BLaER1 (cell line): ENCODE results near the gene ZNF101.

Experiments used
- H3K27ac ChIP-seq: shearing (Covaris generic); formaldehyde crosslinking; 2 replicates; pipeline ENCODE4 v1.8.1; 2022
- H3K27me3 ChIP-seq: shearing (Covaris generic); formaldehyde crosslinking; 2 replicates; pipeline ENCODE4 v1.8.1; 2022
- H3K36me3 ChIP-seq: shearing (Covaris generic); formaldehyde crosslinking; 2 replicates; pipeline ENCODE4 v1.8.1; 2022
- H3K4me1 ChIP-seq: shearing (Covaris generic); formaldehyde crosslinking; 2 replicates; pipeline ENCODE4 v1.8.1; 2022
- H3K4me2 ChIP-seq: shearing (Covaris generic); formaldehyde crosslinking; 2 replicates; pipeline ENCODE4 v1.8.1; 2022
- H3K4me3 ChIP-seq: shearing (Covaris generic); formaldehyde crosslinking; 2 replicates; pipeline ENCODE4 v1.8.1; 2022
- H3K9ac ChIP-seq: shearing (Covaris generic); formaldehyde crosslinking; 2 replicates; pipeline ENCODE4 v1.8.1; 2022
- H3K9me3 ChIP-seq: shearing (Covaris generic); formaldehyde crosslinking; 2 replicates; pipeline ENCODE4 v1.8.1; 2022
- H4K20me1 ChIP-seq: shearing (Covaris generic); formaldehyde crosslinking; 2 replicates; pipeline ENCODE4 v1.8.1; 2022
- Cebpa-rat ChIP-seq: shearing (Covaris generic); IDR thresholded peaks from 2 replicates; pipeline ENCODE4 v1.8.1; 2022

The ZNF101 gene

DNA sequence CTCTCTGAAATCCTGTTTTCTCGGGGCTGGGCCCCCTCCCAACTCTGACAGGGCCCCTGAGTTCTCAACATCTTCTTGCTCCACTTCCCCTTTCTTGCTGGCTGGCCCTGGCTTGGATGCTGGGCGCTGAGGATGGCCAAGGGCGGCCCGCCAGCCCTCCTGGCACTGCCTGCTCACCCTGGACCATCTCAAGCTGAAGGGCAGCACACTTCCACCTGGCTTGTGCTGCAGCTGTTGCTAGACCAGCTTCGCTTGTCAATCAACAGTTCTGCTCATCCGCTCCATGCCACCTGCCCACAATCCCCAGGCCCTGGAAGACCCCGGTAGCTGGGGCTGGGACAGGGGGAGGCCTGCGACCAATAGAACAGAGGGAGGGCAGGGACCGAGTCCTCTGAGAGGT is 18.3 kb upstream of the ZNF101 start:
- Histone ChIP-seq H3K4me2 (no peak overlapping the region), H3K9me3 (no peaks in the 10 kb centered on the region), H4K20me1 (peaks cover 38% of the 10 kb centered on the region; the same call in 1 of the 2 replicates), H3K4me1 (no peaks in the 10 kb centered on the region), H3K27me3 (no peaks in the 10 kb centered on the region), H3K36me3 (peaks cover 100% of the 10 kb centered on the region), H3K4me3 (no peak overlapping the region), H3K27ac (no peak overlapping the region), H3K9ac (no peak overlapping the region)
- no peak for TF ChIP-seq Cebpa-rat

DNA sequence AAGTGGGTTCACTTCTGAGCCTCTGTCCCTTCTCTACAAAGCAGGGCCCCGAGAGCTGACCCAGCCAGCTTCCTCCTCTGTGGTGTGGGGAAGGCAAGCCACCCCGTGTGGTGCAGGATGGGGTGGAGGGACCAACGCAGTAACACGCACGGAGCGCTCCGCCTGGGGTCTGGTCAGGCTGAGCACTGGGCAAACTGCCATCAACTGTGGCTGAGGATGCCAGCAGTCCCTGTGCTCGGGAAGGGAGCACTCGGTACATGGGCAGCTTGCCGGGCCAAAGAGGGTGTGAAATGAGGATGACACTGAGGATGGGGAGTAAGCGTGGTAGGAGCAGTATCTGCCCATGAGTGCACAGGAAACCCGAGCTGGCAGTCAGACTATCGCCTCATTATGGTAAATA is 17.6 kb upstream of the ZNF101 start:
- H3K4me2 ChIP-seq, result no peak overlapping the region
- H3K36me3 ChIP-seq, result peaks cover 100% of the 10 kb centered on the region
- no peaks in the 10 kb centered on the region for H3K9me3 ChIP-seq
- peaks cover 38% of the 10 kb centered on the region; the same call in 1 of the 2 replicates for H4K20me1 ChIP-seq
- no peaks in the 10 kb centered on the region for H3K27me3 ChIP-seq
- H3K4me1 ChIP-seq, result no peaks in the 10 kb centered on the region
- no peak overlapping the region for H3K9ac ChIP-seq
- no peak overlapping the region for H3K27ac ChIP-seq
- no peak for TF ChIP-seq Cebpa-rat
- no peak overlapping the region for H3K4me3 ChIP-seq

DNA sequence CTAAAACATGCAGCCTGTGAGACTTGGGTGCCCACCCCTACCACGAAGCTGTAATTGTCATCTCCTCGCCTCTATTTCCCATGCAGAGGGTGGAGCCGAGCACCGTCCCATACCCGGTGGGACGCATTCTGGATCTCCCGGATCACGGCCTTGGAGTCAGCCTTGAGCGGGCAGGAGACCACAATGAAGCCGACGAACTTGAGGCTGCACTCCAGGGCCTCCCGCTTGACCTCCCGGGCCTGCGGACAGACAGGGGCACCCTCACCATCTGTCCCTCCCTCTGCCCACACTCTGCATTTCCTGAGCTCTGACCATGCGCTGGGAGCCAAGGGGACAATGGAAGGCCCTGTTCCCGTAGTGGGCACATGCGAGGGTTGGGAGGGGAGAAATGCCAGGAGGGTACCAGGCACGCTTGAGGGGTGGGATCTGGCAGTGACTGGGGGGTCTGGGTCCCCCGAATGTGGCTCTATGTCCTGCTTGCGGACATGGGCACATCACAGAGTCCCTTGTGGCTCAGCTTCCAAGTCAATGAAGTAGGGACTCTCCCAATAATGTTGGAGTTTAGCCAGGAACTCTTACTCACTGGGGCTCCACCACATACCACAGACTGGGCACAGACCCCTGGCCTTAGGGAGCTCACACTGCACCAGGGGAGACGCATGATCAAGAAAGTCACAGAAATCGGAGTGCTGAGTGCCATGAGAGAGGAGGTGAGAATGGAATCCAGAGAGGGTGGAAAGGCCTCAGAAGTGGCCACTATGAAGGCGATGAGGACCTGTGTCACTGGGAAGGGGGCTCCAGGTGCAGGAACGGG is 15.9 kb upstream of the ZNF101 start:
- Histone ChIP-seq H3K9ac (no peak overlapping the region), H3K9me3 (no peaks in the 10 kb centered on the region), H3K4me3 (no peak overlapping the region), H4K20me1 (peaks cover 48% of the 10 kb centered on the region), H3K27ac (no peak overlapping the region), H3K4me1 (peaks cover 10% of the 10 kb centered on the region), H3K4me2 (no peak overlapping the region), H3K36me3 (peaks cover 100% of the 10 kb centered on the region), H3K27me3 (no peaks in the 10 kb centered on the region)
- no peak for TF ChIP-seq Cebpa-rat

DNA sequence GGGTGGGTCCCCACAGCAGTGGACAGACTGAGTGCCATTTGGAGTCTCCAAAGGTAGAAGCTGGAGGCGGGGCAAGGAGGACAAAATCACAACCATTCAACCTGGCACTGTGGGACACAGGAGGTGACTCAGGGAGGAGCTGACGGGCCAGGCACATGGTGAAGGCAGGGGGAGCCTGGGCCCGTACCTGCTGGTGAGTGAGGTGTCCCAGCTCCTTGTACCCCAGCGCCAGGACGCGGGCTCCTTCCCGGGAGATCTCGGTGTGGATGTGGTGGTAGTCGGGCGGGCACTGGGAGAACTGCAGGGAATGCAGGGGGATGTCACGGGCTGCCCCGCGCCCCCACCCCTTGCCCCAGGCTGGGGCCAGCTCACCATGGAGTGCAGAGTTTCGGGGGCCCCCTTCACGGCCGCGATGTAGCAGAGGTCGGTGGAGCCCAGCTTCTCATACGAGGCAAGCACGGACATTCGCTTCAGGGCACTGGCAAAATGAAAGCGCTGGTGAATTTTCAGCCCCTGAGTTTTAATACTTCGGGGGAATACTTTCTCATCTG is 15.0 kb upstream of the ZNF101 start:
- Histone ChIP-seq H3K27ac (no peak overlapping the region), H3K4me3 (no peak overlapping the region), H3K4me2 (no peak overlapping the region), H3K27me3 (no peaks in the 10 kb centered on the region), H3K4me1 (peaks cover 17% of the 10 kb centered on the region), H3K9me3 (no peaks in the 10 kb centered on the region), H4K20me1 (peaks cover 58% of the 10 kb centered on the region), H3K36me3 (peaks cover 100% of the 10 kb centered on the region), H3K9ac (no peak overlapping the region)
- no peak for TF ChIP-seq Cebpa-rat

- no peaks in the 10 kb centered on the region for H3K9me3 ChIP-seq
- H3K27me3 ChIP-seq, result no peaks in the 10 kb centered on the region
- peaks cover 100% of the 10 kb centered on the region for H3K36me3 ChIP-seq
- H3K4me3 ChIP-seq, result no peak overlapping the region
- no peak for TF ChIP-seq Cebpa-rat
- H3K4me2 ChIP-seq, result no peak overlapping the region
- H3K27ac ChIP-seq, result no peak overlapping the region
- H4K20me1 ChIP-seq, result peaks cover 60% of the 10 kb centered on the region
- peaks cover 17% of the 10 kb centered on the region for H3K4me1 ChIP-seq
- H3K9ac ChIP-seq, result no peak overlapping the region
These were observed 14.2 kb upstream of the ZNF101 start for GRCh38 chr19:19654441-19654840.

- Histone ChIP-seq H3K27me3 (no peaks in the 10 kb centered on the region), H3K36me3 (peaks cover 100% of the 10 kb centered on the region), H4K20me1 (peaks cover 59% of the 10 kb centered on the region), H3K4me3 (no peak overlapping the region), H3K4me1 (peaks cover 17% of the 10 kb centered on the region), H3K27ac (no peak overlapping the region), H3K9me3 (no peaks in the 10 kb centered on the region), H3K4me2 (no peak overlapping the region), H3K9ac (no peak overlapping the region)
- TF ChIP-seq Cebpa-rat, result no peak
These were observed 13.5 kb upstream of the ZNF101 start for GRCh38 chr19:19655051-19655594.

DNA sequence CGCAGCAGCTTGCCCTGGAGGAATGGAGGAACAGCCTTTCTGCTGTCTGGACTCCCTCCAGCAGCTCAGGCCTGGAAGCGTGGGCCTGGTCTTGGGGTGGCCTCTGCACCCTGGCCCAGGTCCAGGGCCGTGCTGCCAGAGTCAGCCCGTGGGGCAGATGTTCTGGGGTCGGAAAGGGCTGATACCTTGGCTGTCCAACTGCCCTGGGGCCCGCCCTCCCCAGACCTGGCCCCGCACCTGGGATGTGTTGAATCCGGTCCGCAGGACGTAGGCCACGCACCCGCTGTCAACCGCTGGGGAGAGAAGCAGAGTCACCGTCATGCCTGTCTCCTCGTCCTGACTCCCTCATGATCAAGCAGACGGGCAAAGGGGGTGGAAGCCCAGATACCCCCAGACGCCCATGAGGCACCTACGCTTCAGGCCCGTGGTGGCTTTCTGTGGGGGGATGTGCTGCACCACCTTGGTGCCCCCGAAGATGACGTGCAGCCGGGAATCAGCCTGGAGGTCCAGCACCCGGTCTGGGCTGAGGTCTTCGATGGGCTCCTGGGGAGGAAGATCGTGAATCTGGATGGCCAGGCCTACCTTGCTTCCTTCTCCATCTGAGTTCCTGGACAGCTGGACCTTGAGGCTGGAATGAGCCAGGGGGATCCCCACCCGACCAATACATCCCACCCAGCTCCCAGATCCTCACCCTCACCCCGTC is 12.8 kb upstream of the ZNF101 start:
- Histone ChIP-seq H3K36me3 (peaks cover 98% of the 10 kb centered on the region), H3K4me3 (no peak overlapping the region), H3K4me2 (no peak overlapping the region), H3K27ac (no peak overlapping the region), H4K20me1 (peaks cover 59% of the 10 kb centered on the region), H3K9me3 (no peaks in the 10 kb centered on the region), H3K4me1 (peaks cover 18% of the 10 kb centered on the region), H3K27me3 (no peaks in the 10 kb centered on the region), H3K9ac (no peak overlapping the region)
- TF ChIP-seq Cebpa-rat, result no peak

DNA sequence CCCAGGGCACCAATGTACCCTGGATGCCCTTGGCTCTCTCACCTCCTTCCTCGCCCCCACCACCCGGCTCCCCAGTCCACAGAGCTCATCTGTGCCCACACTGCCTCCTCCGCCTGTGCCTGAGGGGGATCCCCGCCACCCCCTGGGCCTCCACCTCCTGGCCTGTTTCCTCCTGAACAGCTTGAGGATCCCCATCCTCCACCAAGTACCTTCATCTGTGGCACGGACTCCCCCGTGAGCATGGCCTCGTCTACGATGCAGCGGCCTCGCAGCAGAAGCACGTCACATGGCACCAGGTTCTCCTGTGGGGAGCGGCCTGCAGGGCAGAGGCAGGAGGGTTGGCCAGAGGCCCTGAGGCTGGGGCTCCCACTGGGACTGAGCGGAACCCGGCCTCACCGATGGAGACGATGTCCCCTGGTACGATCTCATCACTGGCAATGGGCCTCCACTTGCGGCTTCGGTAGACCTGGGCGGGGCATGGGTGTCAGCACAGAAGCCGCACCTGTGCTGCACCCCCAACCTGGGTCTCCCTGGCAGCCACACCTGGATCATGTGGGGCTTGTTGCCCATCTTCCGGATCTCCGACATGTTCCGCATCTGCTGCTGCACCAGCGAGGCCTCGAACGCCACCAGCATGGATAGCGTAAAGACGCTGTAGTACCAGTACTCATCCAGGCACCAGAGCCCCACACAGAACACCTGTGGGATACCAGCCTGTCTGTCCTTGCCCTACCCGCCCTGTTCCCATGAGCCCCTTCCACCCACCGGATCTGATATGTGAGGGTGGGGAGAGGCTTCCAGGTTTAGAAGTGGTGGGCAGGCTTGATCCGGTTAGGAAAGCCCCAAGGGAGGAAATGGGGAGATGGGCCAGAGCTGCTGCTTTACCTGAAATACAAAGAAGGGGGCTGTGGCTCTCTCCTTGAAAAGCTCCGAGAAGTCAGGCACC is 11.9 kb upstream of the ZNF101 start:
- H3K27ac ChIP-seq, result peak overlapping the region; percentile 69
- H3K27me3 ChIP-seq, result no peaks in the 10 kb centered on the region
- no peak overlapping the region for H3K4me3 ChIP-seq
- H3K36me3 ChIP-seq, result peaks cover 97% of the 10 kb centered on the region
- peaks cover 27% of the 10 kb centered on the region for H3K4me1 ChIP-seq
- TF ChIP-seq Cebpa-rat, result no peak
- peak overlapping the region; percentile 48 for H3K9ac ChIP-seq
- H3K9me3 ChIP-seq, result no peaks in the 10 kb centered on the region
- peak overlapping the region; percentile 61 for H3K4me2 ChIP-seq
- H4K20me1 ChIP-seq, result peaks cover 62% of the 10 kb centered on the region

DNA sequence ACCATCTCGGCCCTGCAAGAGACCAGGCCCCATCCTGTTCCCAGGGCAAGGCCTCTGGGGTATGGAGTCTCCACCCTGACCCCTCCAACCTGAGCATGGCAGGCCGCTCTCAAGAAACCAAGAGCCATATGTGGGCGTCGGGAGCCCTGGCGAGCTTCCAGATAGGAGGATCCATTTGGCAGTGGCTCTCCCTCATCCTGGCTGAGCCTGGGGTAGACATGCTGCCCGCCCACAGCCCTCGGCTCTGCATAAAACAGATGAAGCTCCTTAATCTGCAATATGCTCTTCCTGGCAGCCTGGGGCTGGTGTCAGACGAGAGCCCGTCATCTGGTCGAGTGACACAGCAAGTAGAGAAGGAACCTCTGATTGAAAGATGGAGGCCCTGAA is 11.2 kb upstream of the ZNF101 start:
- H3K36me3 ChIP-seq, result peaks cover 90% of the 10 kb centered on the region
- H3K9ac ChIP-seq, result peak overlapping the region; percentile 48
- H3K27ac ChIP-seq, result peak overlapping the region; percentile 69
- H3K27me3 ChIP-seq, result no peaks in the 10 kb centered on the region
- H3K4me2 ChIP-seq, result peak overlapping the region; percentile 61
- H4K20me1 ChIP-seq, result peaks cover 65% of the 10 kb centered on the region
- peaks cover 34% of the 10 kb centered on the region for H3K4me1 ChIP-seq
- TF ChIP-seq Cebpa-rat, result no peak
- no peaks in the 10 kb centered on the region for H3K9me3 ChIP-seq
- no peak overlapping the region for H3K4me3 ChIP-seq
